Bronchial epithelial cell (primary cell): ENCODE data around the gene ZNF79. TPM values are rescaled to one million over a fixed set of nuclear protein-coding genes. Genes with fewer than 3 reads are reported as not detected.

Experiments used
- DNase-seq: peaks from one replicate; pipeline ENCODE4 v3.0.0-alpha.2; 2010; ENCODE audit warnings: low read depth
- FAIRE-seq: peaks from 2 replicates; lab custom pipeline; 2011; peaks lifted over from hg19 to GRCh38; lab: Jason Lieb, UNC
- H3K27me3 ChIP-seq: 2 replicates; pipeline ENCODE4 v1.5.1; 2011; ENCODE audit warnings: low read length; ENCODE audit not compliant: control insufficient read depth, insufficient read depth
- H3K36me3 ChIP-seq: 2 replicates; pipeline ENCODE4 v1.5.1; 2011; ENCODE audit warnings: low read length; ENCODE audit not compliant: control insufficient read depth, insufficient read depth
- H3K4me3 ChIP-seq: 2 replicates; pipeline ENCODE4 v1.5.1; 2011; ENCODE audit warnings: mild to moderate bottlenecking, low read depth, low read length, control low read depth
- total RNA-seq: library from RNA; depleted of rRNA; stranded (reverse); fragments of >200 nt; gene quantifications from 2 replicates; pipeline ENCODE4 v1.2.1, GENCODE V29; 2014
- TF ChIP-seq, protein P1 (sequence below): IDR thresholded peaks from 2 replicates; pipeline ENCODE4 v1.5.1; 2011; ENCODE audit warnings: mild to moderate bottlenecking, moderate library complexity, low read length, control low read depth, inconsistent platforms; ENCODE audit not compliant: insufficient read depth, severe bottlenecking

The ZNF79 gene
- total RNA-seq, 1 donor from 2014 or later, result 14.0 TPM

DNA sequence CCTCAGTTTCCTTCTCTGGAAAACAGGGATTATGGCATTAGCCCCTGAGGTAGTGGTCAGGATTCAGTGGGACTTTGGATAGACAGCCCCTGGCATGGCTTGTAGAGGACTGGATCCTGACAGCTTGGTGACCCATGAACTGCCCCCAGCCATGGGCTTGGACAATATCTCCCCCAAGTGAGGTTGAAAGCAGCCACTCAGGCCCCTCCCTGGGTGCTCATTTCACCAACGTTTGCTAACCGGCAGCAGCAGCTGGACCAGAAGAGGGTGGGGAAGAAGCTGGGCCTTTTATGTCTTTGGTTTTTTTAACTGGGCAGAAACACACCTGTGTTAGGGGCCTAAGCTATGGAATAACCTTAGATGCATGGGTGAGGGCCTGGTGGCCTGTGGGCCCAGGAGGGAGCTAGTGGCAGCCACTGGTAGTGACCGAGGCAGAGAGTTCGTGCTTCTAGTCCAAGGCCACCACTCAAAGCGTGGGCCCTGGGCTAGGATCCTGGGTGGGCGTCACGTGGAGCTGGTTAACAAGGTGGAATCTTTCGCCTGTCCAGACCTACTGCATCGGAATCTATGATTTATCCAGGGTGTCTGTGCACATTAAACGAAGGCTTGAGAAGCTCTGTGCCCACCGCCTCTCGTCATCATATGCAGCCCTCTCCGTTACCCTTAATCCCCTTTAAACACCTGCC, 25.3 kb upstream of the ZNF79 start:
- no peak overlapping the region for H3K4me3 ChIP-seq
- H3K27me3 ChIP-seq, result no peaks in the 10 kb centered on the region
- FAIRE-seq, result no peak
- no peak for DNase-seq
- TF ChIP-seq, protein P1, sequence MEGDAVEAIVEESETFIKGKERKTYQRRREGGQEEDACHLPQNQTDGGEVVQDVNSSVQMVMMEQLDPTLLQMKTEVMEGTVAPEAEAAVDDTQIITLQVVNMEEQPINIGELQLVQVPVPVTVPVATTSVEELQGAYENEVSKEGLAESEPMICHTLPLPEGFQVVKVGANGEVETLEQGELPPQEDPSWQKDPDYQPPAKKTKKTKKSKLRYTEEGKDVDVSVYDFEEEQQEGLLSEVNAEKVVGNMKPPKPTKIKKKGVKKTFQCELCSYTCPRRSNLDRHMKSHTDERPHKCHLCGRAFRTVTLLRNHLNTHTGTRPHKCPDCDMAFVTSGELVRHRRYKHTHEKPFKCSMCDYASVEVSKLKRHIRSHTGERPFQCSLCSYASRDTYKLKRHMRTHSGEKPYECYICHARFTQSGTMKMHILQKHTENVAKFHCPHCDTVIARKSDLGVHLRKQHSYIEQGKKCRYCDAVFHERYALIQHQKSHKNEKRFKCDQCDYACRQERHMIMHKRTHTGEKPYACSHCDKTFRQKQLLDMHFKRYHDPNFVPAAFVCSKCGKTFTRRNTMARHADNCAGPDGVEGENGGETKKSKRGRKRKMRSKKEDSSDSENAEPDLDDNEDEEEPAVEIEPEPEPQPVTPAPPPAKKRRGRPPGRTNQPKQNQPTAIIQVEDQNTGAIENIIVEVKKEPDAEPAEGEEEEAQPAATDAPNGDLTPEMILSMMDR, result no peak
- H3K36me3 ChIP-seq, result peaks cover 7% of the 10 kb centered on the region

DNA sequence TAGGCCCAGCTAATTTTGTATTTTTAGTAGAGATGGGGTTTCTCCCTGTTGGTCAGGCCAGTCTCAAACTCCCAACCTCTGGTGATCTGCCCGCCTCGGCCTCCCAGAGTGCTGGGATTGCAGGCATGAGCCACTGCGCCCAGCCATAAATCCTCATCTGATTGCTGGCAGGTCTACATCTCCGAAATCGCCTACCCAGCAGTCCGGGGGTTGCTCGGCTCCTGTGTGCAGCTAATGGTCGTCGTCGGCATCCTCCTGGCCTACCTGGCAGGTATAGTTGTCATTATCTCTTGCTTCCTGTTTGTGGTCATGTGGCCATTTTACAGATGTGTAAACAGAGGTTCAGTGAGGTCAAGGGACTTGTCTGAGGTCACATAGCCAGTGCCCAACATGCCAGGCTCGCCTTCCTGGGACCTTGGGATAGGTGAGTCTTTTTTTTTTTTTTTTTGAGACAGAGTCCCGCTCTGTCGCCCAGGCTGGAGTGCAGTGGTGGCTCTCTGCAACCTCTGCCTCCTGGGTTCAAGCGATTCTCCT, 24.4 kb upstream of the ZNF79 start:
- TF ChIP-seq, protein P1, result no peak
- FAIRE-seq (no peak), DNase-seq (no peak)
- H3K4me3 ChIP-seq, result no peak overlapping the region
- H3K27me3 ChIP-seq, result no peaks in the 10 kb centered on the region
- peaks cover 12% of the 10 kb centered on the region for H3K36me3 ChIP-seq

DNA sequence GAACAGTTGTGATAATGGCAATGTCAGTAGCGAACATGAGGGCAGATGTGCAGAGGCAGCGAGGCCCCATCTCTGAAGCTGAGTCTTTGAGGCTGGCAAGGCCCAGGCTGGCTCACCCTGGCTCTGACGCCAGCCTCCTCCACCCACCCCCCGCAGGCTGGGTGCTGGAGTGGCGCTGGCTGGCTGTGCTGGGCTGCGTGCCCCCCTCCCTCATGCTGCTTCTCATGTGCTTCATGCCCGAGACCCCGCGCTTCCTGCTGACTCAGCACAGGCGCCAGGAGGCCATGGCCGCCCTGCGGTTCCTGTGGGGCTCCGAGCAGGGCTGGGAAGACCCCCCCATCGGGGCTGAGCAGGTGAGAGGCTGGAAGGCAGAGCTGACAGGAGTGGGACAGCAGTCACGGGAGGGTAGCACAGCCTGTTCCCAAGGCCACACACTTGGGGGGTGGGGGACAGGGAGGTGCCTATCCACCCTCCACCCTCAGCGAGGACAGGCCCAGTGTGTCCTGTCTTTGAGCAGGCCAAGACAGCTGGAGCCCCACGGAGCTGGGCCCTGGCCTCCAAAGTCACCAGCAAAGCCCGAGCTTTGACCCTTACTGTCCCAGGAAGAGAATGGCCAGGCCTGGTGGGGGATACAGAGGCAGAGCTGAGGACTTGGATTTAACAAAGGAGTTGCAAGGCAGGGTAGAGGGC, 21.6 kb upstream of the ZNF79 start:
- H3K36me3 ChIP-seq, result peaks cover 20% of the 10 kb centered on the region
- TF ChIP-seq, protein P1, result no peak
- H3K27me3 ChIP-seq, result no peaks in the 10 kb centered on the region
- no peak for FAIRE-seq
- no peak overlapping the region for H3K4me3 ChIP-seq
- no peak for DNase-seq

GRCh38 chr9:127403507-127404192, 20.5 kb upstream of the ZNF79 start:
- no peaks in the 10 kb centered on the region for H3K27me3 ChIP-seq
- DNase-seq (no peak), FAIRE-seq (no peak)
- TF ChIP-seq, protein P1, result no peak
- peaks cover 19% of the 10 kb centered on the region for H3K36me3 ChIP-seq
- no peak overlapping the region for H3K4me3 ChIP-seq

DNA sequence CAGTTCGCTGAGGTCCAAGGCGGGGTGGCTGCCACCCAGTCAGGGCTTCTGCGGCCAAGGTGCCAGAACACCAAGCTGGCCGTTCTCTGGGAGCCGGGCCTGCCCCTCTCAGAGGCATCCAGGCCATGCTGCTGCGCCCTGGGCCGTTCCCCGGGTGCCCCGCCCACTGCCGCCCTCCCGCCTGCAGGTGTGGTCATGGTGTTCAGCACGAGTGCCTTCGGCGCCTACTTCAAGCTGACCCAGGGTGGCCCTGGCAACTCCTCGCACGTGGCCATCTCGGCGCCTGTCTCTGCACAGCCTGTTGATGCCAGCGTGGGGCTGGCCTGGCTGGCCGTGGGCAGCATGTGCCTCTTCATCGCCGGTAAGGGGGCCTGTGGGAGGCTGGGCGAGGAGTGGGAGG, 19.6 kb upstream of the ZNF79 start:
- FAIRE-seq (no peak), DNase-seq (no peak)
- Histone ChIP-seq H3K4me3 (no peak overlapping the region), H3K27me3 (no peaks in the 10 kb centered on the region), H3K36me3 (peaks cover 19% of the 10 kb centered on the region)
- TF ChIP-seq, protein P1, result no peak
